ENCODE data around the gene HMGCS2.

Gene HMGCS2

GRCh38 chr1:119762953-119763352 lies 5.8 kb downstream of the HMGCS2 start:
- DNase-seq (ENCODE audit: low read depth), result no peak

GRCh38 chr1:119762409-119762808 lies 6.3 kb downstream of the HMGCS2 start:
- DNase-seq (ENCODE audit: low read depth), result no peak

- no peak for DNase-seq (ENCODE audit: low read depth)
Measured at GRCh38 chr1:119758584-119758983, 10.1 kb downstream of the HMGCS2 start.

GRCh38 chr1:119752592-119752991 lies 16.1 kb downstream of the HMGCS2 start:
- DNase-seq (ENCODE audit: low read depth), result no peak

- DNase-seq (ENCODE audit: low read depth), result no peak
Measured at GRCh38 chr1:119748040-119748439, 20.7 kb downstream of the HMGCS2 start.

- peak; percentile 65 for DNase-seq (ENCODE audit: low read depth)
Measured at GRCh38 chr1:119747451-119747850, 21.3 kb downstream of the HMGCS2 start.

GRCh38 chr1:119745034-119745433 lies 23.7 kb downstream of the HMGCS2 start:
- DNase-seq (ENCODE audit: low read depth), result no peak

- DNase-seq (ENCODE audit: low read depth), result no peak
Measured at GRCh38 chr1:119744598-119744942, 24.1 kb downstream of the HMGCS2 start.

GRCh38 chr1:119743776-119744597 lies 24.7 kb downstream of the HMGCS2 start:
- peak; percentile 73 for DNase-seq (ENCODE audit: low read depth)

GRCh38 chr1:119743308-119743707 lies 25.4 kb downstream of the HMGCS2 start:
- DNase-seq (ENCODE audit: low read depth), result no peak

GRCh38 chr1:119742677-119743076 lies 26.0 kb downstream of the HMGCS2 start:
- no peak for DNase-seq (ENCODE audit: low read depth)

GRCh38 chr1:119742202-119742601 lies 26.5 kb downstream of the HMGCS2 start:
- peak; percentile 39 for DNase-seq (ENCODE audit: low read depth)

- no peak for DNase-seq (ENCODE audit: low read depth)
Measured at GRCh38 chr1:119740896-119741780, 27.6 kb downstream of the HMGCS2 start.

- no peak for DNase-seq (ENCODE audit: low read depth)
Measured at GRCh38 chr1:119740261-119740660, 28.4 kb downstream of the HMGCS2 start.

GRCh38 chr1:119739150-119739549 lies 29.6 kb downstream of the HMGCS2 start:
- no peak for DNase-seq (ENCODE audit: low read depth)

- no peak for DNase-seq (ENCODE audit: low read depth)
Measured at GRCh38 chr1:119738100-119738720, 30.5 kb downstream of the HMGCS2 start.

- DNase-seq (ENCODE audit: low read depth), result peak; percentile 72
Measured at GRCh38 chr1:119737040-119737682, 31.5 kb downstream of the HMGCS2 start.

- no peak for DNase-seq (ENCODE audit: low read depth)
Measured at GRCh38 chr1:119736649-119737039, 32.1 kb downstream of the HMGCS2 start.

- no peak for DNase-seq (ENCODE audit: low read depth)
Measured at GRCh38 chr1:119735217-119735616, 33.5 kb downstream of the HMGCS2 start.

- DNase-seq (ENCODE audit: low read depth), result no peak
Measured at GRCh38 chr1:119733754-119734153, 35.0 kb downstream of the HMGCS2 start.

- peak; percentile 24 for DNase-seq (ENCODE audit: low read depth)
Measured at GRCh38 chr1:119732465-119733168, 36.1 kb downstream of the HMGCS2 start.

Measured in amniotic epithelial cell (primary cell).